K562 (cell line): ENCODE data around the gene CLN5. TPM values are rescaled to one million over a fixed set of nuclear protein-coding genes. Genes with fewer than 3 reads are reported as not detected.

Source experiments
- FIP1L1 ChIP-seq: fragments of 200-400 bp; formaldehyde crosslinking; IDR thresholded peaks from 2 replicates; pipeline ENCODE4 v1.6.1; 2018; ENCODE audit warnings: mild to moderate bottlenecking, low read depth, low read length; ENCODE audit not compliant: poor library complexity, severe bottlenecking
- HDGF ChIP-seq: fragments of 450-650 bp; IDR thresholded peaks from 2 replicates; pipeline ENCODE4 v1.6.1; 2016
- ZNF23 ChIP-seq: fragments of 250-450 bp; sonication (Bioruptor Pico); IDR thresholded peaks from 2 replicates; pipeline ENCODE4 v1.4.0; 2020; ENCODE audit warnings: mild to moderate bottlenecking
- ZNF407 ChIP-seq: fragments of 450-650 bp; IDR thresholded peaks from 2 replicates; pipeline ENCODE4 v1.6.1; 2016; ENCODE audit warnings: low read depth
- polyA plus RNA-seq, 8 experiments: library from polyadenylated mRNA; depleted of rRNA in 4 of 8; stranded (reverse) in 5 of 8; unstranded in 3 of 8; fragments of >200 nt; fragmentation: Nextera tagmentation in 2 of 8; fragmentation: Illumina TruSeq in 1 of 8; extraction: Ambion mirVana in 2 of 8; extraction: Trizol in 1 of 8; gene quantifications; 2 replicates each; pipeline versions ENCODE4 v1.2.1 to v1.2.3, GENCODE V29; 2011 to 2014; ENCODE audit warnings: inconsistent platforms in 1 of 8, missing spikeins in 1 of 8
- total RNA-seq, 7 experiments: library from RNA; depleted of rRNA in 6 of 7; stranded (reverse); fragments of >200 nt in 6 of 7; fragmentation: Illumina TruSeq in 2 of 7; extraction: Trizol in 2 of 7; gene quantifications; 2 replicates each; pipeline versions ENCODE4 v1.2.1 to v1.2.3, GENCODE V29; 2011 to 2021; ENCODE audit warnings: low replicate concordance in 1 of 7

Gene CLN5
- total and polyA plus RNA-seq, 9 of the 15 experiments (the other 6 are each of a cell fraction or from before 2014, with no cell fraction given) = 4.6 to 11.5 (median 7.2) TPM

- TF ChIP-seq ZNF407 = no peak
- no peak for TF ChIP-seq ZNF23 (CRISPR knock-in tag)
- TF ChIP-seq FIP1L1 = no peak
- TF ChIP-seq HDGF = no peak
Measured at GRCh38 chr13:77009011-77009410, 17.1 kb downstream of the CLN5 start (continued).
